GM21786 (cell line): ENCODE measurements around the gene RPL35A.

Source experiments
- ATAC-seq: cut with Tn5 transposase; IDR thresholded peaks from one replicate; pipeline ENCODE4 v1.9.1; 2021; ENCODE audit not compliant: unreplicated experiment

Gene RPL35A

GRCh38 chr3:197994736-197995135 lies 44.7 kb downstream of the RPL35A start:
- ATAC-seq, result no peak

- ATAC-seq, result no peak
These were observed 46.9 kb downstream of the RPL35A start for GRCh38 chr3:197996855-197997254.

- no peak for ATAC-seq
These were observed 47.9 kb downstream of the RPL35A start for GRCh38 chr3:197997936-197998335.
